Endodermal cell (in vitro differentiated cells): ENCODE measurements around the gene MBOAT2. TPM values are rescaled to one million over a fixed set of nuclear protein-coding genes. Genes with fewer than 3 reads are reported as not detected.

ENCODE experiments used
- DNase-seq: peaks from one replicate; pipeline ENCODE4 v3.0.0-alpha.2; 2017
- H3K27ac ChIP-seq: 2 replicates; pipeline ENCODE4 v1.5.1; 2013; ENCODE audit warnings: mild to moderate bottlenecking, low read depth, low read length, moderate library complexity
- H3K27me3 ChIP-seq: 2 replicates; pipeline ENCODE4 v1.6.1; 2013; ENCODE audit warnings: mild to moderate bottlenecking, low read length, moderate library complexity; ENCODE audit not compliant: insufficient read depth, control insufficient read depth, poor library complexity, severe bottlenecking
- H3K36me3 ChIP-seq: 2 replicates; pipeline ENCODE4 v1.7.0; 2013; ENCODE audit warnings: mild to moderate bottlenecking, low read length, moderate library complexity; ENCODE audit not compliant: control insufficient read depth, insufficient read depth
- H3K4me1 ChIP-seq: one replicate; pipeline ENCODE4 v1.7.0; 2013; ENCODE audit warnings: low read length; ENCODE audit not compliant: control insufficient read depth, insufficient read depth
- H3K4me3 ChIP-seq: 2 replicates; pipeline ENCODE4 v1.5.1; 2013; ENCODE audit warnings: mild to moderate bottlenecking, low read length, moderate library complexity
- H3K9ac ChIP-seq: 2 replicates; pipeline ENCODE4 v1.6.1; 2013; ENCODE audit warnings: mild to moderate bottlenecking, low read length, moderate library complexity; ENCODE audit not compliant: poor library complexity, severe bottlenecking; ENCODE audit errors: extremely low read depth
- H3K9me3 ChIP-seq: 2 replicates; pipeline ENCODE4 v1.6.1; 2013; ENCODE audit warnings: mild to moderate bottlenecking, low read length, moderate library complexity; ENCODE audit not compliant: control insufficient read depth
- H3K27ac Mint-ChIP-seq: 2 replicates; pipeline ENCODE4 v1.8.0; 2020; ENCODE audit warnings: mixed read lengths
- H3K27me3 Mint-ChIP-seq: 2 replicates; pipeline ENCODE4 v1.8.0; 2021; ENCODE audit warnings: mild to moderate bottlenecking, mixed read lengths; ENCODE audit not compliant: insufficient read depth
- H3K36me3 Mint-ChIP-seq: 2 replicates; pipeline ENCODE4 v1.8.0; 2020; ENCODE audit warnings: low read depth, mixed read lengths
- H3K4me1 Mint-ChIP-seq: 2 replicates; pipeline ENCODE4 v1.8.0; 2020; ENCODE audit warnings: mixed read lengths
- H3K4me3 Mint-ChIP-seq: 2 replicates; pipeline ENCODE4 v1.8.0; 2020; ENCODE audit warnings: mild to moderate bottlenecking, moderate library complexity, mixed read lengths
- H3K9me3 Mint-ChIP-seq: 2 replicates; pipeline ENCODE4 v1.8.0; 2020; ENCODE audit warnings: mild to moderate bottlenecking, mixed read lengths
- WGBS, 2 experiments: methylation state at CpG; one replicate each; pipeline versions ENCODE4 v1.1.5 to v1.1.7; 2013; ENCODE audit warnings: missing lambda C conversion rate in 2 of 2, mixed read lengths in 1 of 2; ENCODE audit not compliant: insufficient coverage in 1 of 2, insufficient read length in 1 of 2; 5-methylcytosine and 5-hydroxymethylcytosine counted together
- total RNA-seq, 2 donors: library from RNA; stranded (reverse); fragmentation: NEBNext Ultra II Directional in 1 of 2; extraction: Animal tissue kit (Norgen Biotek cat#: 25700) in 1 of 2; gene quantifications; 2 replicates in 1 of 2; 3 replicates in 1 of 2; pipeline ENCODE4 v1.2.1, GENCODE V29; 2021
- TF ChIP-seq, protein P1 (sequence below): fragments of 200-600 bp; sonication (generic); conservative IDR thresholded peaks from 2 replicates; pipeline ENCODE4 v1.5.0; 2021; ENCODE audit warnings: antibody characterized with exemption, mild to moderate bottlenecking

The MBOAT2 gene
- total RNA-seq, 2 donors from 2014 or later = 45.3 to 51.0 TPM

- Mint-ChIP-seq H3K27ac (no peak overlapping the region), H3K36me3 (peaks cover 48% of the 10 kb centered on the region), H3K9me3 (no peaks in the 10 kb centered on the region), H3K4me3 (no peak overlapping the region), H3K27me3 (no peaks in the 10 kb centered on the region), H3K4me1 (peaks cover 5% of the 10 kb centered on the region)
- no peaks in the 10 kb centered on the region for H3K9me3 ChIP-seq
- no peak for DNase-seq
- no peaks in the 10 kb centered on the region for H3K27me3 ChIP-seq
- H3K4me1 ChIP-seq = peaks cover 4% of the 10 kb centered on the region
- no peak overlapping the region for H3K9ac ChIP-seq
- peaks cover 60% of the 10 kb centered on the region for H3K36me3 ChIP-seq
- TF ChIP-seq, protein P1, sequence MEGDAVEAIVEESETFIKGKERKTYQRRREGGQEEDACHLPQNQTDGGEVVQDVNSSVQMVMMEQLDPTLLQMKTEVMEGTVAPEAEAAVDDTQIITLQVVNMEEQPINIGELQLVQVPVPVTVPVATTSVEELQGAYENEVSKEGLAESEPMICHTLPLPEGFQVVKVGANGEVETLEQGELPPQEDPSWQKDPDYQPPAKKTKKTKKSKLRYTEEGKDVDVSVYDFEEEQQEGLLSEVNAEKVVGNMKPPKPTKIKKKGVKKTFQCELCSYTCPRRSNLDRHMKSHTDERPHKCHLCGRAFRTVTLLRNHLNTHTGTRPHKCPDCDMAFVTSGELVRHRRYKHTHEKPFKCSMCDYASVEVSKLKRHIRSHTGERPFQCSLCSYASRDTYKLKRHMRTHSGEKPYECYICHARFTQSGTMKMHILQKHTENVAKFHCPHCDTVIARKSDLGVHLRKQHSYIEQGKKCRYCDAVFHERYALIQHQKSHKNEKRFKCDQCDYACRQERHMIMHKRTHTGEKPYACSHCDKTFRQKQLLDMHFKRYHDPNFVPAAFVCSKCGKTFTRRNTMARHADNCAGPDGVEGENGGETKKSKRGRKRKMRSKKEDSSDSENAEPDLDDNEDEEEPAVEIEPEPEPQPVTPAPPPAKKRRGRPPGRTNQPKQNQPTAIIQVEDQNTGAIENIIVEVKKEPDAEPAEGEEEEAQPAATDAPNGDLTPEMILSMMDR = no peak
- no peak overlapping the region for H3K4me3 ChIP-seq
- WGBS, 2 experiments = 92 to 93% methylated on average over 4 to 6 of the region's 6 CpGs
- no peak overlapping the region for H3K27ac ChIP-seq
Measured at GRCh38 chr2:8806885-8807704, 196.4 kb downstream of the MBOAT2 start.

DNA sequence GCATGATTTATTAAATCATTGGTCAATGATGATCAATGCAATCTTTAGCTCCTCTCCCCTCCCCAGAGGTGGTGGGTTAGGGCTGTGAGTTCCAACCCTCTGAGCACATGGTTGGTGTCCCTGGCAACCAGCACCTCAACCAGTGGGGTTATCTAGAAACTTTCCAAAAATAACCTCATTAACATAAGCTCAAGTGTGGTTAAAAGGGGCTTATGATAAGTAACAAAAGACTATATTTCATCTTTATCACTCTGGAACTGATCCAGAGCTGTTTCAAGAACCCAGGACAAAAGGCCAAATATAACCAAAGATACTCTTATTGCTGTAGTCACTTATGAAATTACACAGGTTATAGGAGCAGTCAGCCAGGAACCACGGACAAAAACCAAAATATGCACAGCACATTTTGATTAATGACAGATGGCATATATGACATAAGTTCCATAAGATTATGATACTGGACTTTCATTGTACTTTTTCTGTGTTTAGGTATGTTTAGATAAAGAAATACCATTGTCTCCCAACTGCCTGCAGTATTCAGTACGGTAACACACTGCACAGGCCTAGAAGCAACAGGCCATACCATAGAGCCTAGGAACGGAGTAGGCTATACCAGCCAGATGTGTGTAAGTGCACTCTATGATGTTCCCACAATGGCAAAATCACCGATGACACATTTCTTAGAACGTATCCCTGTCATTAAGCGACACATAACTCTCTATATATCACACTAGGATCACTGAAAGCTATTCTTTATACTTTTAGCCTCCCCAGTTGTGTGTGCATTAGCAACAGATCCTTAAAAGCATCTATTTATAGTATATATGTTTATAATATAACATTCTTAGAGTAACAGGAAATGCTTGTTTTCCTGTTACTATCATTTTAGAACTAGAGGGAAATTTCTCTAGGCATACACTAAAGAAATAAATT is 197.9 kb downstream of the MBOAT2 start:
- no peaks in the 10 kb centered on the region for H3K27me3 Mint-ChIP-seq
- TF ChIP-seq, protein P1 = no peak
- peaks cover 5% of the 10 kb centered on the region for H3K4me1 Mint-ChIP-seq
- H3K36me3 ChIP-seq = peaks cover 49% of the 10 kb centered on the region
- DNase-seq = no peak
- H3K4me1 ChIP-seq = peaks cover 4% of the 10 kb centered on the region
- H3K4me3 ChIP-seq = no peak overlapping the region
- H3K27ac ChIP-seq = no peak overlapping the region
- peaks cover 48% of the 10 kb centered on the region for H3K36me3 Mint-ChIP-seq
- H3K27me3 ChIP-seq = no peaks in the 10 kb centered on the region
- H3K27ac Mint-ChIP-seq = peak overlapping the region; percentile 26
- no peaks in the 10 kb centered on the region for H3K9me3 ChIP-seq
- 95 to 99% methylated on average over 5 to 6 of the region's 6 CpGs for WGBS, 2 experiments
- no peaks in the 10 kb centered on the region for H3K9me3 Mint-ChIP-seq
- no peak overlapping the region for H3K4me3 Mint-ChIP-seq
- H3K9ac ChIP-seq = no peak overlapping the region

GRCh38 chr2:8803658-8804379 is 199.7 kb downstream of the MBOAT2 start:
- no peaks in the 10 kb centered on the region for H3K27me3 Mint-ChIP-seq
- 96 to 100% methylated on average over 2 to 3 of the region's 3 CpGs for WGBS, 2 experiments

More at GRCh38 chr2:8803658-8804379, 199.7 kb downstream of the MBOAT2 start:
- peaks cover 47% of the 10 kb centered on the region for H3K36me3 Mint-ChIP-seq
- H3K9ac ChIP-seq = no peak overlapping the region
- no peak overlapping the region for H3K27ac ChIP-seq
- no peak overlapping the region for H3K4me3 Mint-ChIP-seq
- H3K4me3 ChIP-seq = no peak overlapping the region
- no peak overlapping the region for H3K27ac Mint-ChIP-seq
- H3K4me1 ChIP-seq = peaks cover 4% of the 10 kb centered on the region
- H3K9me3 ChIP-seq = no peaks in the 10 kb centered on the region
- H3K27me3 ChIP-seq = no peaks in the 10 kb centered on the region
- DNase-seq = no peak
- peaks cover 49% of the 10 kb centered on the region for H3K36me3 ChIP-seq
- TF ChIP-seq, protein P1 = no peak
- peaks cover 5% of the 10 kb centered on the region for H3K4me1 Mint-ChIP-seq
- H3K9me3 Mint-ChIP-seq = no peaks in the 10 kb centered on the region
